Trophoblast cell (in vitro differentiated cells and primary cell): Measurements from ENCODE around the gene FIBCD1.

Experiments used
- DNase-seq, 2 donors: peaks; one replicate each; pipeline ENCODE4 v3.0.0-alpha.2; 2016
- H2AFZ ChIP-seq: 2 replicates; pipeline ENCODE4 v1.6.1; 2013; ENCODE audit warnings: low read length, moderate library complexity, mild to moderate bottlenecking; ENCODE audit not compliant: insufficient read depth, poor library complexity
- H2AK5ac ChIP-seq: 2 replicates; pipeline ENCODE4 v1.6.1; 2013; ENCODE audit warnings: mild to moderate bottlenecking, low read length
- H2BK120ac ChIP-seq: 2 replicates; pipeline ENCODE4 v1.6.1; 2013; ENCODE audit warnings: low read length, mild to moderate bottlenecking, moderate library complexity; ENCODE audit not compliant: insufficient read depth, poor library complexity
- H2BK12ac ChIP-seq: 2 replicates; pipeline ENCODE4 v1.6.1; 2013; ENCODE audit warnings: mild to moderate bottlenecking, low read length, moderate library complexity
- H2BK5ac ChIP-seq: 2 replicates; pipeline ENCODE4 v1.6.1; 2013; ENCODE audit warnings: low read length, low read depth, moderate library complexity, mild to moderate bottlenecking; ENCODE audit not compliant: poor library complexity
- H3K14ac ChIP-seq: 2 replicates; pipeline ENCODE4 v1.6.1; 2013; ENCODE audit warnings: mild to moderate bottlenecking, low read length
- H3K18ac ChIP-seq: 2 replicates; pipeline ENCODE4 v1.6.1; 2013; ENCODE audit warnings: mild to moderate bottlenecking, low read length
- H3K23ac ChIP-seq: 2 replicates; pipeline ENCODE4 v1.6.1; 2013; ENCODE audit warnings: low read length
- H3K27ac ChIP-seq: 2 replicates; pipeline ENCODE4 v1.5.1; 2013; ENCODE audit warnings: low read depth, mild to moderate bottlenecking, inconsistent platforms, low read length, moderate library complexity
- H3K27me3 ChIP-seq: 2 replicates; pipeline ENCODE4 v1.6.1; 2013; ENCODE audit warnings: inconsistent platforms, mild to moderate bottlenecking, low read length, moderate library complexity; ENCODE audit not compliant: insufficient read depth
- H3K36me3 ChIP-seq, 2 experiments: 1 replicate in 1 of 2; 2 replicates in 1 of 2; pipeline ENCODE4 v1.6.1; 2013; ENCODE audit warnings: low read length in 2 of 2, mild to moderate bottlenecking in 2 of 2, moderate library complexity in 1 of 2; ENCODE audit not compliant: insufficient read depth in 2 of 2, control insufficient read depth in 1 of 2
- H3K4ac ChIP-seq: 2 replicates; pipeline ENCODE4 v1.6.1; 2013; ENCODE audit warnings: low read depth, mild to moderate bottlenecking, low read length, moderate library complexity
- H3K4me1 ChIP-seq, 2 experiments: 1 replicate in 1 of 2; 2 replicates in 1 of 2; pipeline ENCODE4 v1.6.1; 2013; ENCODE audit warnings: low read length in 2 of 2, mild to moderate bottlenecking in 2 of 2, moderate library complexity in 1 of 2; ENCODE audit not compliant: insufficient read depth in 2 of 2, control insufficient read depth in 1 of 2
- H3K4me2 ChIP-seq: 2 replicates; pipeline ENCODE4 v1.6.1; 2013; ENCODE audit warnings: inconsistent platforms, mild to moderate bottlenecking, low read length, moderate library complexity
- H3K4me3 ChIP-seq: 2 replicates; pipeline ENCODE4 v1.5.1; 2013; ENCODE audit warnings: mild to moderate bottlenecking, low read depth, low read length, inconsistent platforms
- H3K79me1 ChIP-seq: one replicate; pipeline ENCODE4 v1.6.1; 2013; ENCODE audit warnings: low read length
- H3K79me2 ChIP-seq: 2 replicates; pipeline ENCODE4 v1.6.1; 2013; ENCODE audit warnings: low read length, mild to moderate bottlenecking; ENCODE audit not compliant: control insufficient read depth, insufficient read depth, poor library complexity
- H3K9ac ChIP-seq: 2 replicates; pipeline ENCODE4 v1.6.1; 2013; ENCODE audit warnings: mild to moderate bottlenecking, low read length
- H3K9me3 ChIP-seq: 2 replicates; pipeline ENCODE4 v1.6.1; 2013; ENCODE audit warnings: low read depth, mild to moderate bottlenecking, control low read depth, inconsistent platforms, low read length; ENCODE audit not compliant: insufficient read depth
- H4K12ac ChIP-seq: 2 replicates; pipeline ENCODE4 v1.6.1; 2013; ENCODE audit warnings: low read depth, mild to moderate bottlenecking, low read length, moderate library complexity
- H4K8ac ChIP-seq: 2 replicates; pipeline ENCODE4 v1.6.1; 2013; ENCODE audit warnings: low read depth, mild to moderate bottlenecking, low read length, moderate library complexity
- H4K91ac ChIP-seq: one replicate; pipeline ENCODE4 v1.6.1; 2013; ENCODE audit warnings: low read depth, mild to moderate bottlenecking, low read length, moderate library complexity
- WGBS: extraction: QIAGEN DNeasy Blood & Tissue Kit; methylation state at CpG from one replicate; pipeline ENCODE4 v1.1.7; 2013; ENCODE audit warnings: missing lambda C conversion rate; ENCODE audit not compliant: insufficient read length, insufficient coverage; ENCODE audit errors: extremely low coverage; 5-methylcytosine and 5-hydroxymethylcytosine counted together

The FIBCD1 gene

GRCh38 chr9:130981002-130981755 is 42.1 kb upstream of the FIBCD1 start:
- H2BK12ac ChIP-seq, result no peak overlapping the region
- H3K27ac ChIP-seq, result no peak overlapping the region
- H3K4me2 ChIP-seq, result no peak overlapping the region
- no peak overlapping the region for H2BK5ac ChIP-seq
- no peak overlapping the region for H3K4me3 ChIP-seq
- H2AK5ac ChIP-seq, result no peak overlapping the region
- H3K9ac ChIP-seq, result no peak overlapping the region
- H3K4me1 ChIP-seq, result no peaks in the 10 kb centered on the region
- H3K18ac ChIP-seq, result no peak overlapping the region
- H4K12ac ChIP-seq, result no peak overlapping the region
- H3K79me1 ChIP-seq, result no peaks in the 10 kb centered on the region
- no peak for DNase-seq
- no peak overlapping the region for H3K14ac ChIP-seq
- no peaks in the 10 kb centered on the region for H3K79me2 ChIP-seq
- H4K8ac ChIP-seq, result no peak overlapping the region
- H4K91ac ChIP-seq, result no peak overlapping the region
- no CpG with 5 or more reads among the region's 10 CpGs for WGBS
- no peak overlapping the region for H2AFZ ChIP-seq
- H3K4ac ChIP-seq, result no peak overlapping the region
- H3K9me3 ChIP-seq, result no peaks in the 10 kb centered on the region
- H3K36me3 ChIP-seq, result no peaks in the 10 kb centered on the region
- H2BK120ac ChIP-seq, result no peak overlapping the region
- H3K27me3 ChIP-seq, result no peaks in the 10 kb centered on the region
- H3K23ac ChIP-seq, result no peak overlapping the region

GRCh38 chr9:130980526-130980925 is 41.5 kb upstream of the FIBCD1 start:
- Histone ChIP-seq H3K9ac (no peak overlapping the region), H3K4me1 (no peaks in the 10 kb centered on the region), H4K8ac (no peak overlapping the region), H3K4me3 (no peak overlapping the region), H2AFZ (no peak overlapping the region), H2BK120ac (no peak overlapping the region), H4K12ac (no peak overlapping the region), H3K18ac (no peak overlapping the region), H3K4me2 (no peak overlapping the region), H3K23ac (no peak overlapping the region), H2BK5ac (no peak overlapping the region), H3K14ac (no peak overlapping the region), H3K27me3 (no peaks in the 10 kb centered on the region), H3K36me3 (no peaks in the 10 kb centered on the region), H3K79me1 (no peaks in the 10 kb centered on the region), H3K9me3 (no peaks in the 10 kb centered on the region), H2AK5ac (no peak overlapping the region), H2BK12ac (no peak overlapping the region), H3K79me2 (no peaks in the 10 kb centered on the region), H4K91ac (no peak overlapping the region), H3K4ac (no peak overlapping the region), H3K27ac (no peak overlapping the region)
- no peak for DNase-seq
- WGBS, result no CpG with 5 or more reads among the region's 16 CpGs

GRCh38 chr9:130979591-130980385 is 40.7 kb upstream of the FIBCD1 start:
- H4K8ac ChIP-seq, result no peak overlapping the region
- H4K91ac ChIP-seq, result no peak overlapping the region
- H3K9ac ChIP-seq, result no peak overlapping the region
- no peak overlapping the region for H3K4me2 ChIP-seq
- no peak overlapping the region for H3K23ac ChIP-seq
- H2BK120ac ChIP-seq, result no peak overlapping the region
- no peaks in the 10 kb centered on the region for H3K36me3 ChIP-seq
- no peak overlapping the region for H3K14ac ChIP-seq
- H3K79me2 ChIP-seq, result no peaks in the 10 kb centered on the region
- no CpG with 5 or more reads among the region's 20 CpGs for WGBS
- H3K9me3 ChIP-seq, result no peaks in the 10 kb centered on the region
- no peak for DNase-seq
- H3K4me3 ChIP-seq, result no peak overlapping the region
- H2AFZ ChIP-seq, result no peak overlapping the region
- no peak overlapping the region for H4K12ac ChIP-seq
- H3K18ac ChIP-seq, result no peak overlapping the region
- no peak overlapping the region for H2AK5ac ChIP-seq
- H3K27ac ChIP-seq, result no peak overlapping the region
- no peaks in the 10 kb centered on the region for H3K79me1 ChIP-seq
- H2BK5ac ChIP-seq, result no peak overlapping the region
- no peaks in the 10 kb centered on the region for H3K27me3 ChIP-seq
- no peak overlapping the region for H3K4ac ChIP-seq
- H3K4me1 ChIP-seq, result no peaks in the 10 kb centered on the region
- no peak overlapping the region for H2BK12ac ChIP-seq

- Histone ChIP-seq H3K9me3 (no peaks in the 10 kb centered on the region), H3K4me1 (no peaks in the 10 kb centered on the region), H3K4ac (no peak overlapping the region), H3K4me3 (no peak overlapping the region), H3K18ac (no peak overlapping the region), H3K27ac (no peak overlapping the region), H2BK120ac (no peak overlapping the region), H4K91ac (no peak overlapping the region), H3K79me2 (no peaks in the 10 kb centered on the region), H2AFZ (no peak overlapping the region), H3K14ac (no peak overlapping the region), H2BK12ac (no peak overlapping the region), H3K4me2 (no peak overlapping the region), H3K23ac (no peak overlapping the region), H3K36me3 (no peaks in the 10 kb centered on the region), H2BK5ac (no peak overlapping the region), H2AK5ac (no peak overlapping the region), H3K79me1 (no peaks in the 10 kb centered on the region), H3K9ac (no peak overlapping the region), H4K12ac (no peak overlapping the region), H3K27me3 (no peaks in the 10 kb centered on the region), H4K8ac (no peak overlapping the region)
- DNase-seq, result no peak
- no CpG with 5 or more reads among the region's 16 CpGs for WGBS
Measured at GRCh38 chr9:130977811-130978221, 38.8 kb upstream of the FIBCD1 start.
